Mesodermal cell (in vitro differentiated cells): ENCODE data around the gene WASF1. TPM values are rescaled to one million over a fixed set of nuclear protein-coding genes. Genes with fewer than 3 reads are reported as not detected.
A peak's percentile ranks its signal among the peaks of the same experiment; 100 is the strongest.

Source experiments
- H3K27ac ChIP-seq: 2 replicates; pipeline ENCODE4 v1.7.0; 2013; ENCODE audit warnings: mild to moderate bottlenecking, low read depth, low read length, moderate library complexity; ENCODE audit not compliant: severe bottlenecking
- H3K36me3 ChIP-seq: 2 replicates; pipeline ENCODE4 v1.7.1; 2013; ENCODE audit warnings: mild to moderate bottlenecking, low read length, moderate library complexity; ENCODE audit not compliant: control insufficient read depth, insufficient read depth
- H3K4me1 ChIP-seq: one replicate; pipeline ENCODE4 v1.7.1; 2013; ENCODE audit warnings: mild to moderate bottlenecking, low read length; ENCODE audit not compliant: insufficient read depth, control insufficient read depth, poor library complexity, severe bottlenecking
- H3K4me3 ChIP-seq: 2 replicates; pipeline ENCODE4 v1.7.0; 2013; ENCODE audit warnings: low read length, control low read depth, mild to moderate bottlenecking; ENCODE audit not compliant: insufficient read depth, poor library complexity, severe bottlenecking; ENCODE audit errors: extremely low read depth
- H3K9me3 ChIP-seq: 2 replicates; pipeline ENCODE4 v1.7.1; 2013; ENCODE audit warnings: mild to moderate bottlenecking, low read length, moderate library complexity; ENCODE audit not compliant: control insufficient read depth
- WGBS, 2 experiments: methylation state at CpG; one replicate each; pipeline ENCODE4 v1.1.5; 2013; ENCODE audit warnings: missing lambda C conversion rate in 2 of 2; ENCODE audit not compliant: insufficient coverage in 2 of 2; 5-methylcytosine and 5-hydroxymethylcytosine counted together
- polyA plus RNA-seq, 2 experiments: library from polyadenylated mRNA; stranded (reverse); fragments of 50-300 nt; gene quantifications; one replicate each; pipeline ENCODE4 v1.2.3, GENCODE V29; 2013

WASF1 gene
- polyA plus RNA-seq (2013, experiment 1 of 2) = 66.9 TPM
- 76.3 TPM for polyA plus RNA-seq (2013, experiment 2 of 2)

- Histone ChIP-seq H3K9me3 (no peaks in the 10 kb centered on the region), H3K36me3 (peaks cover 9% of the 10 kb centered on the region), H3K27ac (peak within 1 kb of the TSS; percentile 99), H3K4me3 (peak within 1 kb of the TSS; percentile 78), H3K4me1 (no peaks in the 10 kb centered on the region)
- WGBS, 2 experiments = 0% methylated on average over 28 to 39 of the region's 62 CpGs
Observed at GRCh38 chr6:110179406-110180227, at the start of gene WASF1. TSS of gene WASF1 (minus strand) at chr6:110179670. CDS start at chr6:110127601, 52,069 bp downstream.

DNA sequence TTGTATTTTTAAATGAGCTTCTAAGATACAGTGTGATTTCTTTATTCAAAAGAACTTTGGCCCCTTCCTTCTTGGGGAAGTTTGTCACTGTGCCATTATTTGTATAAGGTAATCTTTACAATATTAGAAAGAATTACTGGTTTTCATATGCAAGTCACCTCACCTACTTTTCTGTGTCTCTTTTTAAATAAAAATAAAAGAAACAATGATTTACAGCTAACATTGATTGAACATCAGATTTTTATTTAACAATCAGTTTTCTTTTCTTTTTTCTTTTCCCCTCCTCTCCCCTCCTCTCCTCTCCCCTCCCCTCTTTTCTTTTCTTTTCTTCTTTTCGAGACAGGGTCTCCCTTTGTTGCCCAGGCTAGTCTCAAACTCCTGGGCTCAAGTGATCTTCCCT is 46.8 kb upstream of the WASF1 start:
- Histone ChIP-seq H3K27ac (no peak overlapping the region), H3K4me1 (no peaks in the 10 kb centered on the region), H3K9me3 (no peaks in the 10 kb centered on the region), H3K36me3 (peaks cover 38% of the 10 kb centered on the region), H3K4me3 (no peak overlapping the region)
- WGBS, 2 experiments = 88% methylated on average over 1 of the region's 1 CpG; no CpG with 5 or more reads in 1 of the 2 experiments

DNA sequence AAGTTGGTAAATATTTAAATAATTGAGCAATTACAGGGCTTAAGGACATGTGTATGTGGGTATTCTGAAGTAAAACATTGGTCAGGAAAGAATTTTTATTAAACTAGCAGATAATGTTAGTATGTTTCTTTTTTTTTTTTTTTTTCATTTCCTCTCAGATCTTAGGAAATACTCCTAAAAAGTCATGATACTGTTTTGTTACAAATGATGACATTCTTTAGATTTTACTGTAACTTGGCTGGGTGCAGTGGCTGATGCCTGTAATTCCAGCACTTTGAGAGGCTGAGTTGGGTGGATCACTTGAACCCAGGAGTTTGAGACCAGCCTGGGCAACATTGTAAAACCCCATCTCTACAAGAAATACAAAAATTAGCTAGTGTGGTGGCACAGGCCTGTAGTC is 42.3 kb upstream of the WASF1 start:
- H3K27ac ChIP-seq = no peak overlapping the region
- H3K4me3 ChIP-seq = no peak overlapping the region
- no peaks in the 10 kb centered on the region for H3K4me1 ChIP-seq
- peaks cover 49% of the 10 kb centered on the region for H3K36me3 ChIP-seq
- no peaks in the 10 kb centered on the region for H3K9me3 ChIP-seq

DNA sequence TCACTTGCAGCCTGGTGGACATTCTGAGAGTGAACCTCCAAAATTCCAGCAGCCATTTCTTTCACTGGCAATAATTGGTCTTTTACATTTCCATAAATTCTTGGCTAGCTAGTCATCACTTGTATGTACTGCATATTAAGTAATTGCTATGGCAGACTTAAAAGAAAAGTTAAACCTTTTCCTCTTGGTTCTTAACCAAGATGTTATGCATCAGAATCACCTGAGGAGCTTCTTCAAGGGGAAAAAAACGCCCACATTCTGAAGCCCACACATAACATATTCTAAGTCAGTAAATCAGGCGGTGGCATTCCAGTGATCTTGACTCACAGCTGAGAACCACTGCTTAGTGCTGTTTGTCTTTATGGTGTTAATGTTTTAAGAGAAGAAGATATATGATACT is 37.8 kb upstream of the WASF1 start:
- Histone ChIP-seq H3K9me3 (no peaks in the 10 kb centered on the region), H3K36me3 (peaks cover 69% of the 10 kb centered on the region), H3K4me1 (no peaks in the 10 kb centered on the region), H3K27ac (no peak overlapping the region), H3K4me3 (no peak overlapping the region)
- WGBS, 2 experiments = no CpG with 5 or more reads among the region's 2 CpGs

- Histone ChIP-seq H3K36me3 (peaks cover 68% of the 10 kb centered on the region), H3K4me3 (no peak overlapping the region), H3K27ac (no peak overlapping the region), H3K4me1 (no peaks in the 10 kb centered on the region), H3K9me3 (no peaks in the 10 kb centered on the region)
- 91 to 100% methylated on average over 1 to 5 of the region's 5 CpGs for WGBS, 2 experiments
Observed at GRCh38 chr6:110216140-110216539, 36.7 kb upstream of the WASF1 start.

DNA sequence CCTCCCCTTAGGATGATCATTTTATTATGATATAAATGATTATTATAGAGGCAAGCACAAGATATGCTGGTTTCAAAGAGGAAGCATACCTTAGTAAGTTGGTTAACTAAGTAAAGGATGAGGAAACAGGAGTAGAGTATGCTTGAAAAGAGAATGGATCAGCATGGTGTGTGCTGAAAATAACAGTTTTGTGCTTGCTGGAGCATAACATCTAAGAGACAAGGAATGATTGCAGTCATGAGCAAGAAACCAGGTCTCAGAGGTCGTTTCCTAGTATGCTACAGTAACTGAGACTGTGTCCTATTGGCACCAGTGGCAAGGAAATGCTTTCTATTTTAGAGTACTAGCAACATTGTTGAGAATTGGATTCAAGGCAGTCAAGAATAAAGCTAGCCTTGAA is 34.9 kb upstream of the WASF1 start:
- H3K4me3 ChIP-seq = no peak overlapping the region
- H3K36me3 ChIP-seq = peaks cover 60% of the 10 kb centered on the region
- no peaks in the 10 kb centered on the region for H3K9me3 ChIP-seq
- WGBS, 2 experiments = 71 to 100% methylated on average over 1 of the region's 1 CpG
- H3K27ac ChIP-seq = no peak overlapping the region
- no peaks in the 10 kb centered on the region for H3K4me1 ChIP-seq

- WGBS, 2 experiments = no CpG with 5 or more reads among the region's 1 CpG
- Histone ChIP-seq H3K27ac (no peak overlapping the region), H3K36me3 (peaks cover 49% of the 10 kb centered on the region), H3K4me1 (no peaks in the 10 kb centered on the region), H3K4me3 (no peak overlapping the region), H3K9me3 (no peaks in the 10 kb centered on the region)
Observed at GRCh38 chr6:110211753-110212152, 32.3 kb upstream of the WASF1 start.

GRCh38 chr6:110207652-110208051 is 28.2 kb upstream of the WASF1 start:
- 100% methylated on average over 2 of the region's 3 CpGs for WGBS, 2 experiments
- H3K4me1 ChIP-seq = no peaks in the 10 kb centered on the region
- H3K36me3 ChIP-seq = peaks cover 21% of the 10 kb centered on the region
- no peak overlapping the region for H3K4me3 ChIP-seq
- no peak overlapping the region for H3K27ac ChIP-seq
- H3K9me3 ChIP-seq = no peaks in the 10 kb centered on the region

- Histone ChIP-seq H3K9me3 (no peaks in the 10 kb centered on the region), H3K27ac (no peak overlapping the region), H3K4me3 (no peak overlapping the region), H3K36me3 (peaks cover 5% of the 10 kb centered on the region), H3K4me1 (no peaks in the 10 kb centered on the region)
- WGBS, 2 experiments = 90 to 92% methylated on average over 1 to 2 of the region's 3 CpGs
Observed at GRCh38 chr6:110201151-110201884, 21.8 kb upstream of the WASF1 start.

GRCh38 chr6:110198561-110198960 is 19.1 kb upstream of the WASF1 start:
- no peaks in the 10 kb centered on the region for H3K4me1 ChIP-seq
- H3K4me3 ChIP-seq = no peak overlapping the region
- WGBS, 2 experiments = 100% methylated on average over 1 of the region's 3 CpGs
- H3K27ac ChIP-seq = no peak overlapping the region
- H3K9me3 ChIP-seq = no peaks in the 10 kb centered on the region
- H3K36me3 ChIP-seq = peaks cover 14% of the 10 kb centered on the region

GRCh38 chr6:110196874-110197273 is 17.4 kb upstream of the WASF1 start:
- peaks cover 2% of the 10 kb centered on the region for H3K4me1 ChIP-seq
- no peak overlapping the region for H3K27ac ChIP-seq
- peaks cover 19% of the 10 kb centered on the region for H3K36me3 ChIP-seq
- no peaks in the 10 kb centered on the region for H3K9me3 ChIP-seq
- WGBS, 2 experiments = 100% methylated on average over 1 of the region's 1 CpG
- no peak overlapping the region for H3K4me3 ChIP-seq
